ENCODE measurements around the gene HYAL2.
"Not testable (repeated sequence)": the region's sequence is repeated elsewhere in the genome, so short reads cannot be mapped to it uniquely, and the experiment has no call there.

HYAL2 gene

GRCh38 chr3:50327129-50327528 lies 4.6 kb upstream of the HYAL2 start:
- no peak for DNase-seq (ENCODE audit: low spot score)

- no peak for DNase-seq (ENCODE audit: low spot score)
These were observed 3.6 kb upstream of the HYAL2 start for GRCh38 chr3:50326182-50326541.

DNA sequence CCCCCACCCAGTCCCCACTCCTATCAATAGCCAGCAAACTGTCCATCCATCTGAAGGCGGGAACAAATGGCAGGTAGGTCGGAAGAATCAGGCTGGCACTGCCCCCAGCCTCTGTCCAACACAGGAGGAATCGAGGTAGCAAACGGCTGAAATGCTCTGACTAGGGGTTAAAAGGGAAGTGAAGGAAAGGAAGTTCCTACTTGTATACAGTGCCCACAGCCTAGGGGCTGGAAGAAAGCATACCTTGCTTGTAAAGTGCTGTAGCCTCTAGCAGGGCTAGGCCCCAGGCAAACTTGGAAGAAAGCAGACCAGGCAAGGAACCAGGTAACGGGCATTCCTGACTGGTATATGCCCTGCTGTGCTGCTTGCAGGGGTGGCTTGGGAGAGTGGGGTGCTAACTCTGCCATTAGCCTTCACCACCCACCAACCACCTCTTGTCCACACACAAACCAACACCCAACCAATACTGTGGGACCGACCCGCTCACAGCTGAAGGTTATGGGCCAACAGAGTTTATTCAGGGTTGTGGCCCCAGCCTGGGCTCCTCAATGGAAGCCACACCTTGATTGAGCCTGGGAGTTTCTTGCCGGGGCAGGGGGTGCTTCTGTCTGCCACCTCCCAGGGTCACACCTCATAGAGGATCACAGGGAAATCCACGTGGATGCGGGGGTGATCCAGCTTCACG lies 3.1 kb upstream of the HYAL2 start:
- DNase-seq (ENCODE audit: low spot score) = no peak

DNA sequence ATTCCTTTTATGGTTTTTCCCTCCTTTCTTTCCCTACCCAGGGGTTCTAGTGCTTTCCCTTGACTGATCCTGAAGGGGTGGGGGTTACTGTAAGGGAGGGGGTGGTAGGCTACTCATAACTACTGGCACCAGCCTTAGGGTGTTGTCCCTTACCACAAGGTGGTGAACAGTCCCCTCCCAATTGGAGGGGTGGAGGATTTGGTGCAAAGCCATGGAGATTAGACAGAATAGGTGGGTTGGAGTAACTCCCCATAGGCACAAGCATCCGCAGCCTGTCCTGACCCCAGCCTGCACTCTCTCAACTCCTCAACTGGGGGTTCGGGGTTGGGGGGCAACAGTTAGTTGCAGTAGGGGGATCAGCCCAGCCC lies 2.6 kb upstream of the HYAL2 start:
- peak; percentile 53 for DNase-seq (ENCODE audit: low spot score)

- DNase-seq (ENCODE audit: low spot score) = peak; percentile 80
These were observed 2.0 kb upstream of the HYAL2 start for GRCh38 chr3:50324351-50325112.

DNA sequence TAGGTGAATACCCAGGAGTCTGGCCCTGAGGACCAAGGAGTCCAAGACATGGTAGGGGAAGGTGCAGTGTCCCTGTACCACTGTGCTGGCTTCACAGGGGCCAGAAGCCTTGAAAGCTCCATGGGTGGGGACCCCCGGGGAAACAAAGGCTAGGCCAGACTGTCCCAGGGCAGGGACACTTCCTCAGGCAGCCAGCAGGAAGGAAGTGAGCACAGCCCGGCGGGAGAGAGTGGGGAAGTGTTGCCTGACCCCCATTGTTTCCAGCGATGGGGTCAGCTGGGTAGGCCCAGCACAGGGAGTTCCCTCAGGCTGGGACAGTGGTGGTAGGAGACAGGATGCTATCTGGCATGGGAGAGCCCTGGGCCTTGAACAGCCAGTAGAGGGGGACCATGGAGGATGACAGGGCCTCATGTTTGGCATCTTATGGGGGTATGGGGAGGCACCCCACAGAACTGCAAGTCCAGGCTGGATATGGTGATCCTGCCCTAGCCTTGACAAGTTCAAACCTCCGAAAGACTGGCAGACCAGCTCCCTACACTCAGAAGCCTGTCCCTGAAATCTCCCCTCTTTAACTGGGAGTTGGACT lies 1.2 kb upstream of the HYAL2 start:
- no peak for DNase-seq (ENCODE audit: low spot score)

DNA sequence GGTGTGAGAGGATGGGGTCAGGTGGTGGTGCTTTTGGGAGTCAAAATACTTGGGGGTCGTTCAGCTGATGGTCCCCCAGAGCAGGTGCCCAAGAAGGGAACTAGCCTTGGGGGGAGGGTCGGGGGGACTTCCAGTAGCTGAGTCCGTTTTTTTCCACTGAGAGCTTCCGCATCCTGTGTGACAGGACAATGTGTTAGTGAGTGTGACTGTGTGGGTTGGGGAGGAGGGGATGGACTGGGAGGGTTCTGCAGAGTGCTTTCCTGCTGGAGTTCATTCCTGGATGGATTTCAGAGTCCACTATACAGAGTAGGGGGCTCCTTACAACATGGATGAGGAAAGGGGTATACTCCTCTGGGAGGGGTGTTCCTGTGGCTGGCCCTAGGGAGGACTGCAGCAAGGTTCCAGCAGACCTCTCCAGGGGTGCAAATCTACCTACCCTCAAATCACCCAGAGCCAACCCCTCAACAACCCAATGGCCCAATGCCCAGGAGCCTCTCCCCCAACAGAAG lies 601 bp upstream of the HYAL2 start:
- DNase-seq (ENCODE audit: low spot score) = no peak

- DNase-seq (ENCODE audit: low spot score) = no peak
These were observed 495 bp downstream of the HYAL2 start for GRCh38 chr3:50322115-50322385.

- DNase-seq (ENCODE audit: low spot score) = peak; percentile 91
These were observed 1.0 kb downstream of the HYAL2 start for GRCh38 chr3:50321336-50322114.

DNA sequence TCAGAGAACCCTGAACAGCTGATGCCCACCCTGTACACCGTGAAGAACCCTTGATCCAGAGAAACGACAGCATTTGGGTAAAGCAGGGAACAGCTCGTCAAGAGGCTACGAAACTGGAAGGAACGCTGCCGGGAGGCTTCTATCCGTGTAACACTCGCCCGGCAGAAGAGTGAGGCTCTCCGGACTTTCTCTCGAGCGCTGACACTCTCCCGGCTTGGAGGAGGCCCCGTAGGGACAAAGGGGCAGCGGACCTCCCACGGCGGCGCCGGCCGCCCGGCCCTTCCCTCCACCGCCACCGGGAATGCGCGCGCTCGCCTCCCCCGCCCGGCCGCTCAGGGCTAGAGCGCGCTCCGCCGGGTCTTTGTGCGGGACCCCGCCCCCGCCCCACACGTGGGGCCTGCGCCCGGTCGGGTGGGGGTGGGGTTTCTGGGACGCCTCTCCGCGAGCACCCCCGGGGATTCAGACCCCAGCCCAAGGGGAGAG lies 1.7 kb downstream of the HYAL2 start:
- no peak for DNase-seq (ENCODE audit: low spot score)

DNA sequence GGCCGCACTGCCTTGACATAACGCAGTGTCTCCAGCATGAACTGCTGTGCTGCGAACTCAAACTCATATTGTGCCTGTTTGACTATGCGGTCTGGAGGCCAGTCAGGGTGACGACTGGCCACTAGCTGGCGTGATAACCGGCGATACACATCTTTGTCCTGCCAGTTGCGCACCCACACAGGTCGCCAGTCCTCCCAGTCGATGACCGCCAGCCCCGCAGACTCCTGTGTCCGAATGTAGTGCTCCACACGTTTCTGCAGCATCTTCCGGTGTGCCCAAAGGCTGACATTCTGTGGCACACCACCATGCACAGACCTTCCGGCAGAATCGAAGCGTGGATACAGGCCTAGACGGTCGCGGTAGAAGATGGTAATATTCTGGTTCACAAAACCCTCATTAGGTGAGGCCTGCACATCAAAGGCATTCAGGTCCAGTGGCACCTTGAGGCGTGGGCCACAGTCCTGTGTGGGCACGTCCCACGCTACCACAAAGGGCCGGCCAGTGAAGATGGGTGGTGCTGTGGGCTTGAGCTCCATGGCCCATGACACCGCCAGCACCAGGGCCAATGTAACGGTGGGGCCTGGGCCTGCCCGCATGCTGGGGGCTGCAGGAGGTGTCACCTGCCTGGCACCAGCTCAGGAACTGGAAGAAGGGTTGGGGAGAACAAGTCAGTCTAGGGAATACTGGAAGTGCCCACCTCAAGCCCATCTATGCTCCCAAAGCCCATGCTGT lies 2.5 kb downstream of the HYAL2 start:
- no peak for DNase-seq (ENCODE audit: low spot score)

DNA sequence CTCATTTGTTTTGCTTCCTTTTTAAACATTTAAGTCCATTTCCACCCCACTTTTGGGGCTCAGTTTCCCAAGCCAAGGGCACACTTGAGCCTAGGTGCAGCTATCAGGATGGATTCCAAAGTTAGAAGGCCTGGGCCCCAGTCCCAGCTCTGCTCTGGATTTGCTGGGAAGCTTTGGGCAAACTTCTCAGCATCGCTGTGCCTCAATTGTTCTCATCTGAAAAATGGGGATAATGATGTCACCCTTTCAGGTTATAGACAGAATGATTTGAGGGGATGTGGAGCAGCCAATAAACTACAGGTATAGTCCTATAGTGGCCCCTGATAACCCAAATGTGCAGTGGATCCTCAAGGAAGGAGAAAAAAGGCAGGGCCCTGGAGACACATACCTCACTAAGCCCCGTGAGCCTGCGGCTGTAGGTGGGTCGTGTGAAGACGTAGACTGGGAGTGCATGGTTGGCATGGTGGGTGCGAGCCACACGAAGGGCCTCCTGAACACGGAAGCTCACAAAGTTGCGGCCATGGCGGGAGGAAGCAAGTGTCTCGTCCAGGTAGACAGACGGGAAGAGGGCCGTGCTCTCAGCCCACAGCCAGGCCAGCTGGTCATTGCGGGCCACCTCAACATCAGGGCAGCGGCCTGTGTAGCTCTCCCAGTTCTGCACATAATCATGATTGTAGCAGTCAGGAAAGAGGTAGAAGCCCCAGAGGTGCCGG lies 3.2 kb downstream of the HYAL2 start:
- DNase-seq (ENCODE audit: low spot score) = no peak

DNA sequence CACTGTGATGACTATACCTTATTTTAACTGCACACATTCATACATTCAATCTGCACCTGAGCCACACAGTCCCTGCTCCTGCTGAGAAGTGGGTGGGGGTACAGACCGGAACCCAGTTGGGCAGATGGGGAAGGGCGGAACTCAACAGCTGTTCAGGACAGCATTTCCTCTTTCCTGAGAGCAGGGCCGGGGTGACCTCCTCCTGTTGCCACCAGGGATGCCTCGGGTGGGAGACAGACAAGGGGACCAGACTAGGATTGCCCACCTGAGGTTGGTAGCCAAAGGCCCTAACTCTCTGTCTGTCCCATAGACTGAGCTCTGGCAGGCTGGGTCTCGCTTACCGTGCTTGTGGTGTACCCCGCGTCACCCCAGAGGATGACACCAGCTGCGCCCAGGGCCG lies 3.9 kb downstream of the HYAL2 start:
- no peak for DNase-seq (ENCODE audit: low spot score)

DNA sequence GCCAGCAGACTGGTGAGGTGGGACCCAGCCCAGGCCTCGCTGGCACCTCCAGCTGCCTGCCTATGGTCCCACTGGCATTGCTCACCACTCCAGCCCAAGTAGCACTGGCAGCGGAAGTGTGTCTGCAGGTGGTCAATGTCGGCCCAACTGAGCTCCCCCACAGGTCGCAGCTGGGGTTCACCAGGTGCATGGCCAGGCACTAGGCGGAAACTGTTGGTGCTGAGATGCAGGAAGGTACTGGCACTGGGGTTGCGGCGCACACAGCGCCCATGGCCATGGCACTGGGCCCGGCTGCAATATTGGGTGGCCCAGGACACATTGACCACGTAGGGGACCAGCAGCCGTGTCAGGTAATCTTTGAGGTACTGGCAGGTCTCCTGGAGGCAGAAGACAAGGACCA lies 4.4 kb downstream of the HYAL2 start:
- DNase-seq (ENCODE audit: low spot score) = no peak

DNA sequence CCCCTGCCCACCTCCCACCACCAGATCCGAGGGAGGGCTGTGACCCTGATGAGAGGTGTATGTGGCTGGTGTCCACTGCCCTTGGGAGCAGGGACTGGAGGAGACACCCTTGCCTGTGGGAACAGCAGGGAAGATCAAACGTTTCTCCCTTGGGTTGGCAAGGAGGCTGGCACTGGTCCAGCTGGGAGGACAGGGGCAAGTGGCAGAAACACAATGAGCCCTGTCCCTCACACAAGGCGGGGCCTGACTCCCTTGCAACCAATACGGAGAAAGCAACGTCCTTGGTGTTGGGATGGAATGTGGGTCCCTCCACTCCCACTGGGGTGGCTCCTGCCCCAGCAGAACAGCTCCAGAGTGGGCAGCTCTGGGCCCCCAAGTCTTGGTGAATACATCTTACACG lies 5.2 kb downstream of the HYAL2 start:
- DNase-seq (ENCODE audit: low spot score) = no peak

- DNase-seq (ENCODE audit: low spot score) = no peak
These were observed 5.8 kb downstream of the HYAL2 start for GRCh38 chr3:50316657-50317242.

- no peak for DNase-seq (ENCODE audit: low spot score)
These were observed 7.7 kb downstream of the HYAL2 start for GRCh38 chr3:50314816-50315215.

GRCh38 chr3:50314342-50314741 lies 8.2 kb downstream of the HYAL2 start:
- DNase-seq (ENCODE audit: low spot score) = no peak

DNA sequence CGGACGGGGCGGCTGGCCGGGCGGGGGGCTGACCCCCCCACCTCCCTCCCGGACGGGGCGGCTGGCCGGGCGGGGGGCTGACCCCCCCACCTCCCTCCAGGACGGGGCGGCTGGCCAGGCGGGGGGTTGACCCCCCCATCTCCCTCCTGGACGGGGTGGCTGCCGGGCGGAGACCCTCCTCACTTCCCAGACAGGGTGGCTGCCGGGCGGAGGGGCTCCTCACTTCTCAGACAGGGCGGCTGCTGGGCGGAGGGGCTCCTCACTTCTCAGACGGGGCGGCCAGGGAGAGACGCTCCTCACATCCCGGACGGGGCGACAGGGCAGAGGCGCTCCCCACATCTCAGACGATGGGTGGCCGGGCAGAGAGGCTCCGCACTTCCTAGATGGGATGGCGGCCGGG lies 10.5 kb downstream of the HYAL2 start:
- DNase-seq (ENCODE audit: low spot score) = not testable (repeated sequence)

DNA sequence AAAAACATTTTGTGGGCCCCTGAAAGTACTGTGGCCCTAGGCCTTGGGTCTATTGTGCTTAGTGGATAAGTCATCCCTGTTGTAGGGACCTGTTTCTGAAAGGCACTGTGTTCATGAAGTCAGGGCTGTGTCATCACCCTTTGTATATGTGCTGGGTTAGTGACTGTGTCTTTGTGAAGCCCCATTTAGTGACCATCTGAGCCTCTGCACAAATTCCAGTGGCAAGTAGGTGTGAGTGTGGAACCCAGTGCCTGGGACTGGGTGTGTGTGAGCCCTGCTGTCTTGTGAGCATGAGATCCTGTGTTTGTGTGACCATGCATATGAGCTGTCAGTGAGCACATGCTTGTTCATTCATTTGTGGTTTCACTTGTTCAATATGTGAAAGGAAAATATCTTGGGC lies 17.9 kb downstream of the HYAL2 start:
- DNase-seq (ENCODE audit: low spot score) = no peak
